ENCODE data around the gene NUP50. TPM values are rescaled to one million over a fixed set of nuclear protein-coding genes. Genes with fewer than 3 reads are reported as not detected.

The NUP50 gene
- total RNA-seq, 1 donor from 2014 or later: 57.6 TPM

GRCh38 chr22:45225732-45226502 is 62.2 kb downstream of the NUP50 start:
- DNase-seq (ENCODE audit: extremely low read depth, low read depth, low spot score): no peak

GRCh38 chr22:45226503-45227186 is 62.9 kb downstream of the NUP50 start:
- DNase-seq (ENCODE audit: extremely low read depth, low read depth, low spot score): no peak

GRCh38 chr22:45227645-45228400 is 64.1 kb downstream of the NUP50 start:
- DNase-seq (ENCODE audit: extremely low read depth, low read depth, low spot score): no peak

- no peak for DNase-seq (ENCODE audit: extremely low read depth, low read depth, low spot score)
These were observed 64.7 kb downstream of the NUP50 start for GRCh38 chr22:45228401-45228754.

- no peak for DNase-seq (ENCODE audit: extremely low read depth, low read depth, low spot score)
These were observed 65.5 kb downstream of the NUP50 start for GRCh38 chr22:45229181-45229580.

- DNase-seq (ENCODE audit: extremely low read depth, low read depth, low spot score): no peak
These were observed 66.4 kb downstream of the NUP50 start for GRCh38 chr22:45230026-45230721.

- DNase-seq (ENCODE audit: extremely low read depth, low read depth, low spot score): no peak
These were observed 67.6 kb downstream of the NUP50 start for GRCh38 chr22:45231293-45231692.

- DNase-seq (ENCODE audit: extremely low read depth, low read depth, low spot score): no peak
These were observed 69.7 kb downstream of the NUP50 start for GRCh38 chr22:45233386-45233785.

GRCh38 chr22:45233827-45234226 is 70.1 kb downstream of the NUP50 start:
- DNase-seq (ENCODE audit: extremely low read depth, low read depth, low spot score): no peak

- no peak for DNase-seq (ENCODE audit: extremely low read depth, low read depth, low spot score)
These were observed 71.5 kb downstream of the NUP50 start for GRCh38 chr22:45235101-45235777.

GRCh38 chr22:45235851-45236342 is 72.2 kb downstream of the NUP50 start:
- DNase-seq (ENCODE audit: extremely low read depth, low read depth, low spot score): no peak

GRCh38 chr22:45237065-45237990 is 73.6 kb downstream of the NUP50 start:
- DNase-seq (ENCODE audit: extremely low read depth, low read depth, low spot score): no peak

Other genes starting within 250 kb of the NUP50 start
- gene PHF21B, start 153.9 kb upstream of the NUP50 start, total RNA-seq: not detected in 2 replicates
- gene KIAA0930, start 77.0 kb downstream of the NUP50 start, total RNA-seq: 54.6 and 63.4 TPM in 2 replicates
- not detected in 2 replicates for gene UPK3A, start 121.0 kb downstream of the NUP50 start, total RNA-seq
- 17.5 and 58.9 TPM in 2 replicates for gene FAM118A, start 146.0 kb downstream of the NUP50 start, total RNA-seq
- not detected in 2 replicates for gene SMC1B, start 249.7 kb downstream of the NUP50 start, total RNA-seq
- gene RIBC2, start 249.8 kb downstream of the NUP50 start, total RNA-seq: 0.23 TPM in 1 of 2 replicates, not detected in the other